Embryonic facial prominence (tissue), 1 donor: Measurements from ENCODE around the gene ZMYND19.
"Not testable (repeated sequence)": the region's sequence is repeated elsewhere in the genome, so short reads cannot be mapped to it uniquely, and the experiment has no call there.

Experiments
- DNase-seq: peaks from one replicate; pipeline ENCODE4 v3.0.0-alpha.2; 2016; ENCODE audit errors: extremely low spot score

Gene ZMYND19

GRCh38 chr9:137588891-137589290, 1.4 kb downstream of the ZMYND19 start:
- no peak for DNase-seq

- no peak for DNase-seq
Observed at GRCh38 chr9:137588311-137588710, 2.0 kb downstream of the ZMYND19 start.

- DNase-seq = no peak
Observed at GRCh38 chr9:137586854-137587253, 3.5 kb downstream of the ZMYND19 start.

GRCh38 chr9:137583957-137584356, 6.4 kb downstream of the ZMYND19 start:
- no peak for DNase-seq

GRCh38 chr9:137583347-137583746, 7.0 kb downstream of the ZMYND19 start:
- DNase-seq = no peak

- DNase-seq = no peak
Observed at GRCh38 chr9:137582286-137582860, 7.9 kb downstream of the ZMYND19 start.

GRCh38 chr9:137581361-137582285, 8.7 kb downstream of the ZMYND19 start:
- no peak for DNase-seq

GRCh38 chr9:137580954-137581322, 9.4 kb downstream of the ZMYND19 start:
- no peak for DNase-seq

- no peak for DNase-seq
Observed at GRCh38 chr9:137580209-137580953, 9.9 kb downstream of the ZMYND19 start.

- DNase-seq = no peak
Observed at GRCh38 chr9:137579259-137579604, 11.1 kb downstream of the ZMYND19 start.

GRCh38 chr9:137578518-137579258, 11.6 kb downstream of the ZMYND19 start, which contains the start of gene DPH7:
Gene DPH7 (minus strand): TSS chr9:137578925. CDS start chr9:137578777, 148 bp downstream.
- DNase-seq = peak; percentile 70

GRCh38 chr9:137575716-137576411, 14.4 kb downstream of the ZMYND19 start:
- no peak for DNase-seq

- DNase-seq = no peak
Observed at GRCh38 chr9:137575364-137575715, 15.0 kb downstream of the ZMYND19 start.

- DNase-seq = no peak
Observed at GRCh38 chr9:137574192-137574591, 16.1 kb downstream of the ZMYND19 start.

GRCh38 chr9:137570566-137570965, 19.7 kb downstream of the ZMYND19 start:
- DNase-seq = no peak

GRCh38 chr9:137569609-137570203, 20.6 kb downstream of the ZMYND19 start:
- no peak for DNase-seq

GRCh38 chr9:137568445-137568844, 21.9 kb downstream of the ZMYND19 start:
- DNase-seq = not testable (repeated sequence)

- DNase-seq = no peak
Observed at GRCh38 chr9:137564817-137565411, 25.4 kb downstream of the ZMYND19 start.

GRCh38 chr9:137564134-137564533, 26.2 kb downstream of the ZMYND19 start:
- no peak for DNase-seq

GRCh38 chr9:137558127-137558526, 32.2 kb downstream of the ZMYND19 start:
- DNase-seq = no peak
